HG02759 (cell line): ENCODE results near the gene SUPT5H.

Experiments used
- ATAC-seq: cut with Tn5 transposase; IDR thresholded peaks from one replicate; pipeline ENCODE4 v1.9.1; 2021; ENCODE audit warnings: mild to moderate bottlenecking, moderate library complexity; ENCODE audit not compliant: unreplicated experiment

Gene SUPT5H

GRCh38 chr19:39494661-39495060 lies 49.3 kb downstream of the SUPT5H start:
- ATAC-seq, result no peak

DNA sequence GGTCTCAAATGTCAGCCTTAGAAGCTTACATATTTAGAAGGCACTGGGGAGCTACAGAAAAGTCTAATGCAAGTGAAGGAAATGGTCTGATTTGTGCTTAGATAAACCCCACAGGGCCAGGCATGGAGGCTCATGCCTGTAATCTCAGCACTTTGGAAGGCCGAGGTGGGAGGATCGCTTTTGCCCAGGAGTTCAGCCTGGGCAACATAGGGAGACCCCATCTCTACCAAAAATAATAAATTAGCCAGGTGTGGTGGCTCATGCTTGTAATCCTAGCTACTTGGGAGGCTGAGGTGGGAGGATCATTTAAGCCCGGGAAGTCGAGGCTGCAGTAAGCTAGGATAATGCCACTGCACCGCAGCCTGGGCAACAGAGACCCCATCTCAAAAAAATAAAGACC lies 50.7 kb downstream of the SUPT5H start:
- ATAC-seq, result no peak

DNA sequence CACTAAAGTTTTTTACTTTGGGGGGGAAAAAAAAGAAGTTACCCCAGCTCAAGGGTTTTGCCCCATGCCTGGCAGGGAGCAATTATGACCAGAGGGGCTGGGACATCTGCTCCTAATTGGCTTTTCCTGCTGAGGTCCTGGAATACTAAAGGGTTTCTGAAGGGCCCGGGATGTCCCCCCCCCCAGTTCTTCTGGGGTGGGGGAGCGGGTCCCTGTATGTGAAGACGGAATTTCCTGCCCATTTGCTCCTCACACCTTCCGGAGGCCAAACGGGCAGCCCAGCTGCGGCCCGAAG lies 52.3 kb downstream of the SUPT5H start:
- ATAC-seq, result no peak

DNA sequence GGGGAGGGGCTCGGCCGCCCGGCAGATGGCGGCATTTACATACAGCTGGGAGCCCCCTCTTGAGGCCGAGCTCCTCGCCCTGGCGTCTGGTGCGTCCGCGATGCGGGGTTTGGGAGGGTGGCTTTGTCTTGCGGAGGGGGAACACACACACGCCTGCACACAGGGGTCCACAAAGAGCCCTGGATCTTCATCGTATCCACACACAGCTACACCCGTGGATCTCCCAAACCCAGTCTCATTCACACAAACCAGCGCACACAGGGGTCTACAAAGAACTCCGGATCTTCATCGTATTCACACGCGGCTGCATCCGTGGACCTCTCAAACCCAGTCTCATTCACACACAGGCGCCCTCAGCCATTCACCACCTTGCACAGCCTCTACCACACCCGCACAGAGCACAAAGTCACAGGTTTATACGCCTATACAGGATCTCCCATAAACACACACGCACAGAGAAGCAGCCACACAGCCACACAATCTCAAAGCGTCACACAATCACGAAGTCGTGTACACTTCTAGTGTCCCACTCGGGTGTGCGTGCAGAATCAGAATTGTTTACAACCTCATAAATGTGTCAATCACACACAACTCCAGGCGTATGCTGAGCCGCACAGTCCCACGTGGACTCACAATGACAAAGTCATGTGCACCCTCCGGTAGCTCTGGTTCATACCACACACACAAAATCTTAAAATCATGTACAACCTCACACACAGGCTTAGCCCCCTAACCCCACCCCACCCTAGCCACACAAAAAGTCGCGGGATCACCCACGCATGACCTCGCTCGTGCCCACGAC lies 52.8 kb downstream of the SUPT5H start:
- no peak for ATAC-seq

GRCh38 chr19:39498798-39499642 lies 53.6 kb downstream of the SUPT5H start, which contains the start of gene DLL3:
TSS of gene DLL3 (plus strand) at chr19:39498947. CDS start at chr19:39498975, 28 bp downstream.
- no peak for ATAC-seq

- ATAC-seq, result no peak
These were observed 54.5 kb downstream of the SUPT5H start for GRCh38 chr19:39499932-39500331.

DNA sequence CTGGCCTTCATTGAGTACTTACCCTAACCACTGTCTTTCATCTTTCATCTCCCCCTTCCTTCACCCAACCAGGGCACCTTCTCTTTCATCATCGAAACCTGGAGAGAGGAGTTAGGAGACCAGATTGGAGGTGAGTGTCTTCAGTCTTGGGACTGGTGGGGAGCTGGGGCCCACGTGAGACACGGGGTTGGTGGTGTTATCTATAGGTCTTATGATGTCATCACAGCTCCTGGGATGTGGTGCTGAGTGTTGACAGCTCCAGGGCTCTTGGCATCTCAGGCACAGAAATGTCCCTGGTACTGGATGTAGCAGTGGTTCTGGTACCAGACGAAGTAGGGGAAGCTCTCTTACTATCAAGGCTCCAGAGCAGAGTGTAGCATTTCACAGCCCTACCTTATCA lies 55.2 kb downstream of the SUPT5H start:
- ATAC-seq, result no peak

DNA sequence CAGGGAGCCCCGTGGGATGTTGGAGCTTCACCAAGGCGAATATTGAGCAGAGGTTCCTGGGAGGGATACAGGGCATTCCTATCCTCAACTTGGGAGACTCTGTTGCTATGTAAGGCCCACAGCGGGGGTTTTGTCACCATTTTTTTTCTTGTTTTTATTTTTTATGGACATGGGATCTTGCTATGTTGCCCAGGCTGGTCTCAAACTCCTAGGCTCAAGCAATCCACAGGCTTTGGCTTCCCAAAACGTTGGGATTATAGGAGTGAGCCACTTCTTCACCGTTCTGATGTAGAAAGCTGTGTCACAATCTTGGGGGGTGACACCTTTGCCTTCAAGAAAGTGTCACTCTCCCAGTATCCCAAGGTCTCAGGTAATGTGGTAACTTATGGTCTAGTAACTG lies 56.0 kb downstream of the SUPT5H start:
- no peak for ATAC-seq

GRCh38 chr19:39502640-39503417 lies 57.4 kb downstream of the SUPT5H start:
- ATAC-seq, result peak; percentile 46

DNA sequence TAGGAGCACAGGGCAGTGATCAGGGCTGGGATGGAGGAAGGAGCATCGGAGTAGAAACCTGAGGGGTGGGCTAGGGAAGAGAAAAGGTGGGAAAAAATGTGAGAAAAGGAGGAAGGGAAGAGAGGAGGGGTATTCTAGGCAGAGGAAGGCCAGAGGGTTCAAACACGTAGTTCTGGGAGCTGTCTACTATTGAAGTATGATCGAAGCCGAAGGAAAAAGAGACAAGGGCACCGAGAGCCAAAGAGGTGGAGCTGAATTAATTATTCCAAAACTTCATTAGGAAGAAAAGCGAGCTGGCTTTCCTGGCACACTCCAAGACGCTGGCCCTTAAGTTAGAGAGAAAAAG lies 61.2 kb downstream of the SUPT5H start:
- ATAC-seq, result no peak

DNA sequence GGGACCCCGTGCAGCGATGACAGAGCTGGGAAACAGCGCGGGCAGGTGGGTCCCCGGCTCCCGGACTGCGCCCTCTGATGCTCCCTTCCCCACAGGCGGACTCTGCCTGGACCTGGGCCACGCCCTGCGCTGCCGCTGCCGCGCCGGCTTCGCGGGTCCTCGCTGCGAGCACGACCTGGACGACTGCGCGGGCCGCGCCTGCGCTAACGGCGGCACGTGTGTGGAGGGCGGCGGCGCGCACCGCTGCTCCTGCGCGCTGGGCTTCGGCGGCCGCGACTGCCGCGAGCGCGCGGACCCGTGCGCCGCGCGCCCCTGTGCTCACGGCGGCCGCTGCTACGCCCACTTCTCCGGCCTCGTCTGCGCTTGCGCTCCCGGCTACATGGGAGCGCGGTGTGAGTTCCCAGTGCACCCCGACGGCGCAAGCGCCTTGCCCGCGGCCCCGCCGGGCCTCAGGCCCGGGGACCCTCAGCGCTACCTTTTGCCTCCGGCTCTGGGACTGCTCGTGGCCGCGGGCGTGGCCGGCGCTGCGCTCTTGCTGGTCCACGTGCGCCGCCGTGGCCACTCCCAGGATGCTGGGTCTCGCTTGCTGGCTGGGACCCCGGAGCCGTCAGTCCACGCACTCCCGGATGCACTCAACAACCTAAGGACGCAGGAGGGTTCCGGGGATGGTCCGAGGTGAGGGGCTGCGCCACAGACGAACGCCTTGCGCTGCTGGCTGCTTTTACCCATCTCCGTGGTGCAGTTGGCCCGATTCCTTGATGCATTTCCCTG lies 61.7 kb downstream of the SUPT5H start:
- no peak for ATAC-seq

DNA sequence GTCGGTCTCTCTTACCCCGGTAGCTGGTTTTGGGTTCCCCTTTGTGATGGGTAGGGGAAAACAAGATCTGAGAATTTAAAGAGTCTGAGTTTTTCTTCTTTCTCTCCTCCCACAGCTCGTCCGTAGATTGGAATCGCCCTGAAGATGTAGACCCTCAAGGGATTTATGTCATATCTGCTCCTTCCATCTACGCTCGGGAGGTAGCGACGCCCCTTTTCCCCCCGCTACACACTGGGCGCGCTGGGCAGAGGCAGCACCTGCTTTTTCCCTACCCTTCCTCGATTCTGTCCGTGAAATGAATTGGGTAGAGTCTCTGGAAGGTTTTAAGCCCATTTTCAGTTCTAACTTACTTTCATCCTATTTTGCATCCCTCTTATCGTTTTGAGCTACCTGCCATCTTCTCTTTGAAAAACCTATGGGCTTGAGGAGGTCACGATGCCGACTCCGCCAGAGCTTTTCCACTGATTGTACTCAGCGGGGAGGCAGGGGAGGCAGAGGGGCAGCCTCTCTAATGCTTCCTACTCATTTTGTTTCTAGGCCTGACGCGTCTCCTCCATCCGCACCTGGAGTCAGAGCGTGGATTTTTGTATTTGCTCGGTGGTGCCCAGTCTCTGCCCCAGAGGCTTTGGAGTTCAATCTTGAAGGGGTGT lies 62.5 kb downstream of the SUPT5H start:
- ATAC-seq, result no peak

GRCh38 chr19:39508629-39509028 lies 63.2 kb downstream of the SUPT5H start:
- ATAC-seq, result no peak

DNA sequence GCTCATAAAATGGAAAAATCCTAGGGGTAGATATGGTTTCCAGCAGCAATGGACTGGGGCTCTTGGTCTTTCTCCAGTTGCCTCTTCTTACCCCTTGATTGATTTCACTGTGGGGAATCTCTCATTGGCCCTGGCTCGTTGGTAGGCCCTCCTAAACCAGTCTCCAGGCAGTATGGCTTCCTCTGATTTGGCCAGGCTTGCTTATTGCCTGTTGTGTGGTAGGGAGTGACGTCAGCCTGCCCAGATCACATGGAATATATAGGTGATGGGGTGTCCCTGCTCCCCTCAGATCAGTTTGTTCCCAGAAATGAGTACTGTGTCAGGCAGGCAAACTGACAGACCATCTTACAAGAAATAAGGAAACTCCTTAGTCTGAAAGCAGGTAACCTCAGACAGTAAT lies 63.9 kb downstream of the SUPT5H start:
- no peak for ATAC-seq

DNA sequence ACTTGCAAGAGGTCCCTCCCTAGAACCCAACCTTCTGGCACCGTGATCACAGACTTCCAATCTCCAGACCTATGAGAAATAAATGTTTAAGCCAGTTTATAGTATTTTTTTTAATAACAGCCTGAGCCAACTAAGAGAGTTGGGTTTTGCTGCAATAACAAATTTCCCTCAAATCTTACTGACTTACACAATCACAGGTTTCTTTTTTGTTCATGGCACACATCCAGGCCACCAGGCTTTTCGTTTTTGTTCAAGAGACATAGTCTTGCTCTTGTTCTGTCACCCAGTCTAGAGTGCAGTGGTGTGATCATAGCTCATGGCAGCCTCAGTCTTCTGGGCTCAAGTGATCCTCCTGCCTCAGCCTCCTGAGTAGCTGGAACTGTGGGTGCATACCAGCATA lies 67.6 kb downstream of the SUPT5H start:
- ATAC-seq, result no peak

DNA sequence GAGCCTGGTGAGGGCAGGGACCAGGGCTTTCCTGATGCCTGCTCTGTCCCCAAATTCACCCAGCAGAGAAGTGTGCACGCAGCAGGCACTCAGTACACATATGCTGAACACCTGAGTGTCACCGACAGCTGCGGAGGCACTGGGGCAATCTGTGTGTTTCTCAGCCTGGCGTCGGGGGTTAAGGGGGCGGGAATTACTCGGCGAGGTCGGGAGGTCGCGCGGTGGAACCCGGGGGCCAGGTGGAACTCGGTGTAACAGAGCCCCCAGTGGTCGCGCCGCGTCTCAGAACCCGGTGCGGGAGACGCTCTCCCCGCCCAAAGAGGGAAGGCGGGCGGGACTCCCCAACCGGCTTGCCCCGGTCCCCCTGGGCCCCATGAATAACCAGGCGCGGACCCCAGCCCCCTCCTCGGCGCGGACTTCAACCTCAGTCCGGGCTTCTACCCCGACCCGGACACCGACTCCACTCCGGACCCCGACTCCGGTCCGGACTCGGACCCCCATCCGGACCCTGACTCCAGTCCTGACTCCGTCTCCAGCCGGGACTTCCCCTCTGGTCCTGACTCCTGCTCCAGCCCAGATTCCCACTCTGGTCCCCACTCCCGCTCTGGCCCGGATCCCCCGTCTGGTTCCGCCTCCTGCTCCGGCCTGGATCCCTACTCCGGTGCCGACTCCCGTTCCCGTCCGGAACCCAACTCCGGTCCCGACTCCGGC lies 69.6 kb downstream of the SUPT5H start, which contains the start of gene SELENOV:
SELENOV (plus strand) TSS at position 300 of the 711 bp plus-strand sequence; CDS start at position 374, 74 bp downstream.
- ATAC-seq, result no peak

GRCh38 chr19:39515551-39516191 lies 70.3 kb downstream of the SUPT5H start:
- ATAC-seq, result no peak

DNA sequence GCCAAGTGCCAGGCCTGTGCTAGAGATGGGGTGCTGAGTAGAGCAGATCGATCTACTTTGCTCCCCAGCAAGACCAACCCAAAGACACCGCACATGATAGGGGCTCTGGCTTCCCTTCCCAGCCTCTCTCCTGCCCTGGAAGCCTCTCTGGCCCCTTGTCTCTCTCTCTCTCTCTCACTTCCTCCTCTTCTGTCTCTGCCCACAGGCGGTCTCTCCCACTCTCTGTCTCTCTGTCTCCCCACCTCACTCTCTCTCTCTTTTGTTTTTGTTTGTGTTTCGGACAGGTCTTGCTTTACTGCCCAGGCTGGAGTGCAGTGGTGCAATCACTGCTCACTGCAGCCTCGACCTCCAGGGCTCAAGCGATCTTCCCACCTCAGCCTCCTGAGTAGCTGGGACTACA lies 70.9 kb downstream of the SUPT5H start:
- no peak for ATAC-seq

GRCh38 chr19:39517432-39517831 lies 72.0 kb downstream of the SUPT5H start:
- no peak for ATAC-seq
